HG03175 (cell line): Measurements from ENCODE around the gene CARD14.

Experiments used
- ATAC-seq: cut with Tn5 transposase; IDR thresholded peaks from one replicate; pipeline ENCODE4 v1.9.1; 2021; ENCODE audit warnings: mild to moderate bottlenecking, moderate library complexity; ENCODE audit not compliant: unreplicated experiment

Gene CARD14

GRCh38 chr17:80209765-80210164, 39.9 kb downstream of the CARD14 start:
- ATAC-seq, result no peak

- no peak for ATAC-seq
Observed at GRCh38 chr17:80210348-80211108, 40.7 kb downstream of the CARD14 start.

- no peak for ATAC-seq
Observed at GRCh38 chr17:80212109-80212508, 42.3 kb downstream of the CARD14 start.

DNA sequence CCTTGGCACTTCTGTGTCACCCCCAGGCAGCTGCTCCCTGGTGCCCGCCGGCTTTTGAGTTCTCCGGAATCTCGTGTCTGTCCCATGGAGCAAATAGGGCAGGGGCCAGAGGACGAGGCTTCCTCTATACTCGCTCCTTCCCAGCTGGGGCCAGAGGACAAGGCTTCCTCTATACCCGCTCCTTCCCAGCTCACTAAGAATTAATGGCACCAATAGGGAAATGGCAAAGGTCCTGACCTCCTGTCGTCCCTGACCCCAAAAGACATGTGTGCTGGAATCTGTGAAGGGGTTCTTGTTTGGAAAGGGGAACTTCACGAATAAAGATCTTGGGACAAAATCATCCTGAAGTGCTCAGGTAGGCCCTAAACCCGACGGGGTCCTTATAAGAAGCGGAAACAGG, 42.7 kb downstream of the CARD14 start:
- no peak for ATAC-seq

GRCh38 chr17:80212962-80213642, 43.3 kb downstream of the CARD14 start:
- no peak for ATAC-seq

DNA sequence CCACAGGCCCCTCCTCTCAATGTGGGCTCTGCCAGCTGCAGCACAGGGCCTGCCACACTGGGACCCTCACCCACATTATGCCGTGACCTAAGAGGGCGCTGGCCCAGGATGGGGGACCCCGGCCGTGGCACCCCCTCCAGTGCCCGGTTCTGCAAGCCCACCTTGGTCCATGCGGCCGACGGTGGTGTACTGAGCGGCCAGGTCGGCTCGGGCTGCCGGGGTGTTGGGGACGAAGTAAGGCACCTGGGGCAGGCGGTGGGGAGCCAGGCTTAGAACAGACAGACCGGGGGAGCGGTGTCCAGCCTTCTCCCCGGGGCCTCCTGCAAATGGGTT, 43.8 kb downstream of the CARD14 start:
- ATAC-seq, result no peak

DNA sequence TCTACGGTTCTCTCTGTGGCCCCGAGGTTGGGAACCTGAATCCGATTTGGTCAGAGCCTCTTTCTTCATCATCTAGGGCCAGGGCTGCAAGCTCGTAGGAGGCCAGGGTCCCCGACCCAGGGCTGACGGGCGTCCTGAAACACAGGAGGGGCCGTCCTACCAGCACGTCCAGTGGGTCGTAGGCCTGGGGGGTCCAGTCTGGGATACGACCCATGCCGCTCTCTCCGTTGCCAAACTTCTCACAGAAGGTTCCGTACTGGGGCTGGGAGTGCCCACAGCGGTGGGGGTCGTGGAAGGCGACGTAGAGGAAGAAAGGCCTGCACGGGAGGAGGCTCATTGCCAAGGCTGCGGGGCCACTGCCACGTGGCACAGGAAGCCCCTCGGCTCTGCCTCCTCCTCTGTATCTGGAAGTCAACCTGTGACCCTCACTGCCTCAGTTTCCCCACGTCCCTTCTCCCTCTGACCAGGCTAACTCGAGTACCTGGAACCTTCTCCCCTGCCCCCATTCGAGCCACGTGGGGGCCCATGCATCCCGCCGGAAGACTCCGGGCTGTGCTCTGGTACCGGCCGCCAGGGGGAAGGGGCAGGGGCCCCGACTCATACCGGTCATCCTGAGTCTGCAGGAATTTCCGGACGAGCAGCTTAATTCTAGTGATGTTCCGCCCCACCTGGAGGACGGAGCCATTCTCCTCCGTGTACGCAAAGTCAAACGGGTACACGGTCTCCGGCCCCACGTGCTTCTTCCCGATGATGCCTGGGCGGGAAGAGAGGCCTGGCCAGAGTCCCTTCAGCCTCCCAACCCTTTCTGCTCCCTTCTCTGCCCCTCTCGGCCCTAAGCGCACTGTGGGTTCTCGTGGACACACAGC, 44.4 kb downstream of the CARD14 start:
- no peak for ATAC-seq

- ATAC-seq, result no peak
Observed at GRCh38 chr17:80214878-80215210, 45.0 kb downstream of the CARD14 start.

DNA sequence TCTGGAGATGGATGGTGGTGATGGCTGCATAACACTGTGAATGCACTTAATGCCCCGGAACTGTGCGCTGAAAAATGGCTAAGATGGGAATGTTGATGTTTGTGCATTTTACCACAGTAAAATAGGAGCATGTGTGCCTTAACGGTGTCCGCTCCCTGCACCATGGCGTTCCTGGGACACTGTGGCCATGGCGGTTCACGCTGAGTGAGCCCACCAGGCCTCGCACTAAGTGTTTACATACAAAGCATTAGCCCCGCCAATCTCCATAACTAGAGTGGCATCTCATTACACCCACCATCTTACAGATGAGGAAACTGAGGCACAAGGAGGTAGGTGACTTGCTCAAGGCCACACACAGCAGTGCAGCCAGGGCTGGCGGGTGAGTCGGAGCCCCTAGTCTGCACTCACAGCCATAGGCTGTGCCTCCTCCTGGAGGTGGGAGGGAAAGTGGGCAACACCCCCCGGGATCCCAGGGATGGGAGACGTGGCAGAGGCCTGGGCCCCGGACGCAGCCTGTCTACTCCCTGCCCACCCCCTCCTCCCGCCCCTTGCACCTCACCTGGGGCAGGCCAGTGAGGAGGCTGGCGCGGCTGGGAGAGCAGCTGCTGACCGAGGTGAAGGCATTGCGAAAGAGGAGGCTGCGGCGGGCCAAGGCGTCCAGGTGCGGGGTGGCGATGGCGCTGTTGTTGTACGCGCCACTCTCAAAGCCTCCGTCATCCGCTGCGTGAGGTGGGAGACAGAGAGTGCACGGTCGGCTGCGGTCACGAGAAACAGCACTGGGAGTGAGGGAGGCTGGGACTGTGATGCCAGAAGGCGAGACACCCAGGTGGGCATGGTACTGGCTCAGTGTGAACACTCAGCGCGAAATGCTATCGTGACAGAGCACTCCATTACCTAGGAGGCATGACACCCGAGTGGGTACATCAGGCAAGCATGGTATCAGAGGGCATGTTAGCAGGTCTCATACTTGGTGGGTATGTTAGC, 46.9 kb downstream of the CARD14 start:
- no peak for ATAC-seq

- ATAC-seq, result no peak
Observed at GRCh38 chr17:80217703-80218362, 48.0 kb downstream of the CARD14 start.

GRCh38 chr17:80218391-80218790, 48.6 kb downstream of the CARD14 start:
- ATAC-seq, result no peak

DNA sequence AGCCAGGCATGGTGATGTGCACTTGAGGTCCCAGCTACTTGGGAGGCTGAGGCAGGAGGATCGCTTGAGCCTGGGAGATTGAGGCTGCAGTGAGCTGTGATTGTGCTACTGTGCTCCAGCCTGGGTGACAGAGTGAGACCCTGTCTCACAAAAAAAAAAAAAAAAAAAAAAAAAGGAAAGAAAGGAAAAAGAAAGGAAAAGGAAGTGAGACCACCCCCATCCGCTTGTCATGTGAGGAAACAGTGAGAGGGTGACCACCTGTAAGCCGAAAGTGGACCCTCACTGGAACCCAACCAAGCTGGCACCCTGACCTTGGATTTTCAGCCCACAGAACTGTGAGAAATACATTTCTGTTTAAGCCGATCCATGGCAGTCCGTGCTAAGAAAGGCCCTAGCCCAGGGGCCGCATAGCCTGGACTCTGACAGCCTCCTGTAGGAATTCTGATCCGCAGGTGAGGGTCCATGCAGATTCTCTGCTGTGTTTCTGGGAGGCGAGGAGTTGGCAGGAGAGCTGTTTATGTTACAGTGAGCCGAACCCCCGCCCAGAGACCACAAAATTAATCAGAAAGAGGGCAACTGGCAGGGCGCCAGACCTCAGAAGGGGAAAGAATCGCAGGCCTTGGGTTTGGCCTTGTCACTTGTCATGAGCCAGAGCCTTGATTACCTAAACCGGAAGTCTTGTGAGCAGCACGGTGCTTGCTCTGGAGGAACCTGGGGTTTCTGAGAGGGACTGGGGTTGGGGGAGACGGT, 49.4 kb downstream of the CARD14 start:
- peak; percentile 74 for ATAC-seq

DNA sequence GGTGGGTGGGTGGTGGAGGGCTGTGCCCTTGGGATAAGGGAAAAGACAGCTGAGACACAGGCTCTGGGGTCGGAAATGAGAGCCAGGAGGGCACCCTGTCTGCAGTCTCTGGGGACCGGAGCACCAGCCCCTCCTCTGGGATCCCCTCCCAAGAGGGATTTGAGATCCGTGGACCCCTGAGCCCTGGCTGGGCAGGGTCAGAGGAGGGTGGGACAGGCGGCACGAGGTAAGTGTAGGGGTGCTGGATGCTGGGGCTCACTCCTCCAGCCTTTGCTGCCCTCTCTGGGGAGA, 49.9 kb downstream of the CARD14 start:
- ATAC-seq, result peak; percentile 24

DNA sequence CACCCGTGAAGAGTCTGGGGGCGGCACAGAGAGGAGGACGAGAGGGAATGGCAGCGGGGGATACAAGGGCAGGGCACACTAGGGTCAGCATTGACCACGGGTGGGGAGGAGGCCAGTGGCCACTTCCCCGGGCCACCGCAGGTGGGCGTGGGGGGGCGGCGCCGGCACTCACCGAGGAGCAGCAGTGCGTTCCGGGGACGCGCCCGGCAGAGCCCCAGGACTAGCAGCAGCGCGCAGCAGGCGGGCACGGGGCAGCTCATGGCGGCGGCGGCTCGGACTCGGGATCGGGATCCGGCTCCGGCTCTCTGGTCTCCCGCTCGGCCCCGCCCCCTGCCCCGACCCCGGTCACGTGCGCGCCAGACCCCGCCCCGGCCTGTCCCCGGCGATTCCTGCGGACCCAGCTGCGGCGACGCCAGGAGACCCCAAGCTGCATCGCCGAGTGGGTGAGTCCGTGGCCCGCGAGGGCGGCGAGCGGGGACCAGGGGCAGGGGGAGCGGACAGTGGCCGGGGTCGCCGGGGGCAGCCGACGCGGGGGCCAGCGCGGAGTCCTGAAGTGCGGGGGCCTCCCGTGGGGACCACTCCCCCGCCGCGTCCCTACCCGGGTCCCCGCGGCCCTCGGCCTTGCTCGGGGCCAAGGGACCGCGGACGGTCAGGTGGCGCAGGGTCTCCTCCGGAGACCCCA, 50.4 kb downstream of the CARD14 start, which contains the start of the genes SGSH and SLC26A11:
Gene SGSH, minus strand, starts transcription at position 280 of the 682 bp plus-strand sequence. Its CDS starts 20 bp downstream, at position 260.
Gene SLC26A11, plus strand, starts transcription at position 374 of the 682 bp plus-strand sequence. CDS start 1,134 bp downstream, outside the sequence.
- peak; percentile 48 for ATAC-seq

DNA sequence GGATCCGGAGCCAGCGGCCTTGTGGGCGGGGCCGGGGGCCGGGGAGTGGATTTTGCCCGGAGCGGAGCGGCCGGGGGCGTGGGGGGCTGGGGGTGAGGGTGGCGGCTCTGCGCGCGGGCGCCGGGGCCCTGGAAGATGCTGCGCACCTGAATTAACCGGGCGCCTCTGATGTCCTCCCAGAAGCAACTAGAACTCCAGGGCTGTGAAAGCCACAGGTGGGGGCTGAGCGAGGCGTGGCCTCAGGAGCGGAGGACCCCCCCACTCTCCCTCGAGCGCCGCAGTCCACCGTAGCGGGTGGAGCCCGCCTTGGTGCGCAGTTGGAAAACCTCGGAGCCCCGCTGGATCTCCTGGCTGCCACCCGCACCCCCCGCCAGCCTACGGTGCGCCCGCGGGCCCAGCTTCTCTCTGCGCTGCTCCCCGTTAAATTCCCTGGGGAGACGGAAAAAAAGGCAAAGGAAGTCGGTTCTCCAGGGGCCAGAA, 50.9 kb downstream of the CARD14 start:
- no peak for ATAC-seq

- ATAC-seq, result no peak
Observed at GRCh38 chr17:80221351-80222105, 51.7 kb downstream of the CARD14 start.

GRCh38 chr17:80222376-80223141, 52.7 kb downstream of the CARD14 start:
- no peak for ATAC-seq
